NCI-H2081 treated with DMSO at 0.1 percent for 48 hours (cell line): ENCODE measurements around the gene NKX3-2.
A peak's percentile ranks its signal among the peaks of the same experiment; 100 is the strongest.

Source experiments
- DNase-seq: peaks from one replicate; lab custom pipeline; 2025; lab: John Stamatoyannopoulos, UW

The NKX3-2 gene

GRCh38 chr4:13545394-13545808 lies 1.1 kb upstream of the NKX3-2 start:
- no peak for DNase-seq

- DNase-seq = peak; percentile 74
Observed at GRCh38 chr4:13544606-13545393, 492 bp upstream of the NKX3-2 start.

GRCh38 chr4:13543032-13543838 lies 1.1 kb downstream of the NKX3-2 start:
- DNase-seq = no peak

GRCh38 chr4:13542577-13543031 lies 1.7 kb downstream of the NKX3-2 start:
- DNase-seq = no peak

- DNase-seq = no peak
Observed at GRCh38 chr4:13541720-13542576, 2.4 kb downstream of the NKX3-2 start.

- DNase-seq = no peak
Observed at GRCh38 chr4:13541176-13541604, 3.1 kb downstream of the NKX3-2 start.

- DNase-seq = no peak
Observed at GRCh38 chr4:13540446-13541175, 3.7 kb downstream of the NKX3-2 start.

- DNase-seq = no peak
Observed at GRCh38 chr4:13539619-13540445, 4.5 kb downstream of the NKX3-2 start.

GRCh38 chr4:13539047-13539618 lies 5.2 kb downstream of the NKX3-2 start:
- no peak for DNase-seq

GRCh38 chr4:13538427-13538973 lies 5.8 kb downstream of the NKX3-2 start:
- no peak for DNase-seq

- DNase-seq = no peak
Observed at GRCh38 chr4:13537832-13538177, 6.5 kb downstream of the NKX3-2 start.

- DNase-seq = no peak
Observed at GRCh38 chr4:13537011-13537831, 7.1 kb downstream of the NKX3-2 start.

- no peak for DNase-seq
Observed at GRCh38 chr4:13536607-13537006, 7.7 kb downstream of the NKX3-2 start.

- DNase-seq = no peak
Observed at GRCh38 chr4:13535708-13536361, 8.5 kb downstream of the NKX3-2 start.

GRCh38 chr4:13535118-13535517 lies 9.2 kb downstream of the NKX3-2 start:
- DNase-seq = no peak

- no peak for DNase-seq
Observed at GRCh38 chr4:13534344-13535063, 9.8 kb downstream of the NKX3-2 start.

GRCh38 chr4:13533670-13534343 lies 10.5 kb downstream of the NKX3-2 start:
- DNase-seq = no peak
